DMS153 (cell line): ENCODE results near the gene RGS14.
"Not testable (repeated sequence)": the region's sequence is repeated elsewhere in the genome, so short reads cannot be mapped to it uniquely, and the experiment has no call there.

ENCODE experiments used
- DNase-seq: peaks from one replicate; lab custom pipeline; 2025; lab: John Stamatoyannopoulos, UW

Gene RGS14

DNA sequence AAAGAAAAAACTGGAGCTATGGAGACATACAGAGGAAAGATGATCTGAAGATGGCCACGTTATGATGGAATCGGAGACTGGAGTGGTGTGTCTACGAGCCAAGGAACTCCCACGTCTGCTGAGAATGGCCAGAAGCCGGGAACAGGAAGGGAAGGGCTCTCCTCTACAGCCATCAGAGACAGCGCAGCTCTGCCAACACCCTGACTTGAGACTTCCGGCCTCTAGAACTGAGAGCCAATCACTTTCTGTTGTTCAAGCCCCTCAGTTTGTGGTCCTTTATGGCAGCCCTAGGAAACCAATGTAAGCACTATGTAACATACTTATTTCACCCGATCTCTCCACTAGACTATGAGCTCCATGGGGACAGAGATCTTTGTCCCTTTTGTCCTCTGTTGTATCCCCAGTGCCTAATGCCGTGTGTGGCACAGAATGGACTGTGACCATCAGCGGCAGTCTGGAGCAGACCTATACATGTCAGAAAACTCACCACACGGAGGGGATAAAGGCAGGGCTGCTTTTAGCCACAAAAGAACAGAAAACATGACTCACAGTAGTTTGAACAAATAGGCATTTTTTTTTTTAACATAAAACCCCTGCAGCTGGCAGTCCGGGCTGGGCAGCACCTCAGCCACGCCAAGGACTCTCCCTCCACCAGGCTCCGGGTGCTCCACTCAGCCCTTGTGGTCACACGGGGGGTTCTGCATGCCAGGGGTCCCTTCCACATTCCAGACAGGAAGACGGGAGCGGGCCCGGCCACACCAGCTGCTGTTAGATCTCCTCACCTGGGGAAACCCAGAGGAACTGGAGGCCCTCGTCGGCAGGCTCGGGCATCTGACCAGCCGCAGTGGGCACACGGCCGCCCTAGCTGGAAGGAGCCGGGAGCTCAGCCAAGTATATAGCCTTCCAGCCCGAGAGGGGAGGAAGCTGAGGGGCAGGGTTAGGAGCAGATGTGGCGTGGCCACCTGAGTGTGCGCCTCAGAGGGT lies 29.9 kb upstream of the RGS14 start:
- DNase-seq: no peak

GRCh38 chr5:177328545-177329231 lies 29.0 kb upstream of the RGS14 start:
- DNase-seq: no peak

- DNase-seq: no peak
Observed at GRCh38 chr5:177329883-177330282, 27.8 kb upstream of the RGS14 start.

DNA sequence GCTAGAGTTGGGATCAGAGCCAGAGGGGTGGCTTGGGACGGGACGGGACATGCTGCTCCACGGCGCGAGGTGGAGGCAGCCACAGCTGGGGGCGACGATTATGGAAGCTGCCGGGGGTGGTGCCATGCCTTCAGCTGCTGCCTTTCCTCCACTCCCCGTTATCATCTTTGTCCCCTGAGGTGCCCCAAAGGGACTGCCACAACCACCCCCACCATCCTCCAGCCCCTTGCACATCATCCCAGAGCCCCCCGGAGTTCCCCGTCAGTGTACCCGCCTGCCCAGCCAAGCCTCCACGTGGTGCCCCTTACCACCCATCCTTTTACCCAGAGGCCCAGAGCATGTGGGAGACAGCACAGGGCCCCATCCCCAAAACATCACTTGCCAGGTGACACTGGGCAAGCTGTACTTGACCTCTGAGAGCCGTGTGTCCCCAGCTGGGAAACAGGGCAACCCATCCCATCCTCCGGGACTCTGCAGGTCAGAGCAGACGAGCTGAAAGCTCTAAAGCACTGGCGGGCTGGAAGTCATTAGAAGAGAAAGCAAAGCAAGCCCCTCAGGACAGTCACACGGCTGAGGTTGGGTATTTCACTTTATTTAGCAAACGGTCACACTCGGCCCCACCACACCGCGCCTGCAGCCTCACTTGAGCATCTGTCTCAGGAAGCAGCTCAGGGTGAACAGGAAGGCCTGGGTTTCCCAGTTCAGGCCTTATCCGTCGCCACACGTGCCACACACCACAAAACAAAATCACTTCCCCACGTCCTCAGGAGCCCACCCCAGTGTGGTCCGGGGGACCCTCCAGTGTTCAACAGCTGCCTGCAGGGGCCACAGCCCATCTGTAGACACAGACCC lies 26.5 kb upstream of the RGS14 start:
- DNase-seq: no peak

- DNase-seq: no peak
Observed at GRCh38 chr5:177332031-177332895, 25.5 kb upstream of the RGS14 start.

DNA sequence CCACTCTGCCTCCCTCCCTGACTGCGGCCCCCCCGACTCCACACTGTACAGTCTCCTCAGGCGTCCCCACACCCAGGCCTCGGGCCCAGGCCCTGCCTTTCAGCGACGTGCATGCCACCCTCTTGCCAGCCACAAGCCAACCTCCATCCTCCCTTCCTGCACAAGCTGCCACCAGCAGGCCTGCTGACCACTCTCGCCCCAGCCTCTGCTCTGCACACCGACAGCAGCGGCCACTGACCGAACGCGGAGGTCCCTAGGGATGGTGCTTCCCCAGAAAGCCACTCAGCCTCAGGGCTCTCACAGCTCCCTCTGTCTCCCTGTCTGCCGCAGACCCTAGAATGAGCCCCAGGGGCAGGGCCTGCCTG lies 24.8 kb upstream of the RGS14 start:
- no peak for DNase-seq

- no peak for DNase-seq
Observed at GRCh38 chr5:177333420-177334154, 24.1 kb upstream of the RGS14 start.

DNA sequence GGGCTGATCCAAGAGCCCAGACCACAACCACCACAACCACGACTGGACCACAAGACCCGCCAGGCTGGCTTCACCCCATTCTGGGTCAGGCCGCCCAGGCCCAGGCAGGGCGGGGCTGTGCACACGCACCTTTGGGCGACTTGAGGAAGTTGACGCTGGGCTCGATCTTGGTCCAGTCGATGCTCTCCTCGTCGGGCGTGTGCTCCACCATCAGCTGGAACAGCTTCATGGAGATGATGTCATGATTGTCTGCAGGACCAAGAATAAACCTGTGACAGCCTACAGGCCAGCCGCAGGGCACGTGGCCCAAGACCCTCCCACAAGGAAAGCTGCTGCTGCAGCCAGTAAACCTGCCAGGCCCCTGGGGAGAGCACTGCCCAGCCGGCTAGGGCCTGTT lies 23.6 kb upstream of the RGS14 start:
- no peak for DNase-seq

DNA sequence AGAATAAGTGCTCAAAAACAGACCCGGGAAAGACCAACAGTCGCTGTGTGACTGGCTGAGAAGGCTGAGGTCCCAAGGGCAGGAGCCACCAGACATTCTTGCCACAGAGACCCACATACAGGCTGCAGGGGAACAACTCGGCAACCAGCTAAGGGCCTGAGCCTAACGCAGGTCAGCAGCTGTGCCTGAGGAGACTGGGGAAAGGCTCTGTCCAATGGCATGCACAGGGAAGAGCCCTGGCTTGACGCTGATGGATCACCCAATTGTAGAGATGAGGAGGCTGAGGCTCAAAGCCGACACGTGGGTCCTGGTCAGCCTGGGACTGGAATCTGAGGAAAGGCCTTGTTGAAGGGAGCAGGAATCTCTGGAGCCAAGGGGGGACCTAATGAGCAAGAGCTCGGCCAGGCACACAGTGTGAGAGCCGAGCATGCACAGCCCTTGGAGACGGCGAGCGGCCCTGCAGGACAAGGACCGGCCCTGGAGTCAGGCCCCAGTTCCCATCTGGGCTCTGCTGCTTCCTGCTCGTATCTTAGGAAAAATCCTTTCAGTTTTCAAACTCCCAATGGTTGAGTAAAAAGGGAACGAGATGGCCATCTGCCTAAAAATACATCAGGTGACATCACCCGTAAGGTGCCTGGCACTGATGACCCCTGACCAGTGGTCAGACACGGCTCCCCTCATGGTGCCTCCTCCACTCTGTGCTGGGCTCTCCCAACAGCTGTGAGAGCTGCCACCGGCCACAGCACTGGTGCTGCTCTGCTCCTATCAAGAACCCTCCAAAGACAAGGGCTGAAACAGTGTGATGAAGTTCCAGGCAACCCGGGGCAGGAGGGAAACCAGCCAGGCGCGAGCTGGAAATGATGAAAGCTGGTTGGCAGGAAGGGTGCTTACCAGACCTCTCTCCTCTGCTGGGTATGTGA lies 22.7 kb upstream of the RGS14 start:
- no peak for DNase-seq

DNA sequence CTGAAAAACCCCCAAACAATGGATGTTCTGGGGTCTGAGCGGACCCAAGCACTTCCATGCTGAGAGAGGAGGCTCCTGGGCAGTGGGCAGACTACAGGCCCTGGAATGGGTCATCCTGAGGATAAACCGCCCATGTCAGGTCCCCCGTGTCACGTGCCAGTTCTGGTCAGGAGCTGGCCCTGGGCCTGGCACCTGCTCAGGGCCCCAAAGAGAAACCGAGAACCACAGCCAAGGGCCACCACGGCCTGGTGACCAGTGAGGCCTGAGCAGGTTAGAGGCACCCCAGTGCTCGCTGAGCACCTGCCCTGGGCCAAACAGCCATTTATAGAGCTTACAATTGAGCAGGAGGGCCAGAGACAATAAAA lies 22.0 kb upstream of the RGS14 start:
- DNase-seq: no peak

- DNase-seq: no peak
Observed at GRCh38 chr5:177336112-177336511, 21.6 kb upstream of the RGS14 start.

DNA sequence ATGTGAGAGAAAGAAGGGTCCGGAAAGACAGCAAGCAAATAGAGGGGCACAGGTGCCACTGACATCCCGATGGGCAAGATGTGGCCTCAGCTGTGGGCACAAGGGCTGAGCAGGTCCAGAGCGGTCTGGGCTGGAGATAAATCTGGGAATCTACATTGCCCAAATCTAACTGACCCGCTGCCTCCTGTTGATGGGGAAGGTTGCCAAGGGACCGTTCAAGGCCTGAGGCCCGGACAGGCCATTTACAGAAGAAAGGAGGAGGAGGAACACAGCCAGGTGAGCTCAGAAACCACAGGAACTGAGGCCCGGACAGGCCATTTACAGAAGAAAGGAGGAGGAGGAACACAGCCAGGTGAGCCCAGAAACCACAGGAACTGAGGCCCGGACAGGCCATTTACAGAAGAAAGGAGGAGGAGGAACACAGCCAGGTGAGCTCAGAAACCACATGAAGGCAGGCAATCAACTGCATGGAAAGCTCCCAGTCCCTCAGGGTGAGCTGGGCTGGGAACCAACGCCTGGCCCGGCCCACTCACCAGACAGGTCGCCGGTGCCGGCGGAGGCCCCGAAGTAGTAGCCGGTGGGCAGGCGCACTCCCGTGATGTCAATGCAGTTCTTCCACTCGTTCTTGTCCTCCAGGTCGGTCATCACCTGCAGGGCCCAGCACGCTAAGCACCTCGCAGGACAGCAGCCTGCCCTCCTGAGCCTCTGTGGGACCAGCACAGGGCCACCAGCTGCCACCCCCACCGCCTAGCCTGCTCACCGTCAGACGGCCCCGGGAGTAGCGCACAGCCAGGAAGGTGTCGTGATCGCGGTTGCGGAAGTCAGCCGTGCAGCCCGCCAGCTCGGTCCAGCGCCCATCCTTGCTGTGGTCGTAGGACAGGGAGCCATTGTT lies 20.9 kb upstream of the RGS14 start:
- DNase-seq: no peak

DNA sequence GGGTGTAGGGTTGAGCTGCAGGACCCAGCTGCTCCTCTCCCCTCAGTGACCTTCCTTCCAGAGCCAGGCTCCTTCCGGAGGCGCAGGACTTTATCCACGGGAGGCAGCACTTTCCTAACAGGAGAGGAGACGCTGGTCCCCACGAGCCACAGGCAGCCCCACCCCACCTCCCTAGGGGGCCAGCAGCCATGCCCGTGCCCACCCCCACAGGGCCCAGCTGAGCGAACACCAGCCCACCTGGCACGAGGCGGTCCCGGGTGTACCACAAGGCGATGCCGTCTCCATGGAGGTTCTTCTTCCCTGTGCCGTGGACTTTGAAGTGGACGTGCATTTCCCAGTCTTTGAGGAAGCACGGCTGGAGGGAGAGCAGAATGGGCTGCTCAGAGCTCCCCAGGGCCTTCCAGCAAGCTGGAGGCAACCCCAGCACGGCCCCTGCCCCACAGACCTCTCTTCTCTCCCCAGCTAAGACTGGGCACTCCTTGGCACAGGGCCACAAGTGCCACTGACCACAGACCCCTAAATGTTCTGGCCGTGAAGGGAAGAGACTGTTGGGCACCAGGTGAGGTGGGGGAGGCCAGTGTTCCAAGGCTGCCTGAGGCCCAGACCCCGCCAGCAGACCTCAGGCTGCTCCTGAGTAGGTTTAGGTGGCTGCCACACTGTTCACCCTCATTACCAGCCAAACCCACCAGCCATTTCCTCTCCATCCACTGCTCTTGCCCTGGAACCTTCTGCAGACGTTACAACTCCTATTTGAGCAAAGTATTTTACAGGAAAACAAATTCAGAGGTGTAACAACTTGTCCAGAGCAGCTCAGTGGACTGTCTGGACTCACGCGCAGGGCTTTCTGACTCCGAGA lies 19.2 kb upstream of the RGS14 start:
- no peak for DNase-seq

- no peak for DNase-seq
Observed at GRCh38 chr5:177339107-177339638, 18.6 kb upstream of the RGS14 start.

- DNase-seq: not testable (repeated sequence)
Observed at GRCh38 chr5:177343000-177343399, 14.7 kb upstream of the RGS14 start.

GRCh38 chr5:177343777-177344176 lies 13.9 kb upstream of the RGS14 start:
- no peak for DNase-seq

- no peak for DNase-seq
Observed at GRCh38 chr5:177344891-177345290, 12.8 kb upstream of the RGS14 start.
